Neural progenitor cell (in vitro differentiated cells): Measurements from ENCODE around the gene CENPP. TPM values are rescaled to one million over a fixed set of nuclear protein-coding genes. Genes with fewer than 3 reads are reported as not detected.

Source experiments
- DNase-seq: peaks from one replicate; pipeline ENCODE4 v3.0.0-alpha.2; 2016; ENCODE audit warnings: low spot score
- H2AFZ ChIP-seq: fragments of 200-600 bp; sonication (generic); replicated peaks from 2 replicates; pipeline ENCODE4 v1.6.1; 2016; ENCODE audit warnings: antibody characterized with exemption
- H3F3A ChIP-seq: fragments of 200-600 bp; sonication (generic); 2 replicates; pipeline ENCODE4 v1.6.1; 2016; ENCODE audit warnings: antibody characterized with exemption, low read depth
- H3K27ac ChIP-seq: fragments of 200-600 bp; sonication (generic); 2 replicates; pipeline ENCODE4 v1.5.1; 2016; ENCODE audit warnings: mild to moderate bottlenecking
- H3K27me3 ChIP-seq: fragments of 200-600 bp; sonication (generic); 2 replicates; pipeline ENCODE4 v1.6.1; 2016; ENCODE audit warnings: mild to moderate bottlenecking, moderate library complexity
- H3K36me3 ChIP-seq: fragments of 200-600 bp; sonication (generic); 2 replicates; pipeline ENCODE4 v1.5.1; 2016
- H3K4me1 ChIP-seq: fragments of 200-600 bp; sonication (generic); 2 replicates; pipeline ENCODE4 v1.6.1; 2016; ENCODE audit warnings: mixed run types
- H3K4me2 ChIP-seq: fragments of 200-600 bp; sonication (generic); 2 replicates; pipeline ENCODE4 v1.6.1; 2016
- H3K4me3 ChIP-seq: fragments of 200-600 bp; sonication (generic); 2 replicates; pipeline ENCODE4 v1.5.1; 2016
- H3K79me2 ChIP-seq: fragments of 200-600 bp; sonication (generic); 2 replicates; pipeline ENCODE4 v1.6.1; 2016; ENCODE audit warnings: low read depth
- H3K9ac ChIP-seq: fragments of 200-600 bp; sonication (generic); 2 replicates; pipeline ENCODE4 v1.6.1; 2016
- H3K9me3 ChIP-seq: fragments of 200-600 bp; sonication (generic); 2 replicates; pipeline ENCODE4 v1.5.1; 2016; ENCODE audit warnings: low read depth
- H4K20me1 ChIP-seq: fragments of 200-600 bp; sonication (generic); 2 replicates; pipeline ENCODE4 v1.6.1; 2016; ENCODE audit warnings: low read depth
- H3K27ac Mint-ChIP-seq: 3 replicates; pipeline ENCODE4 v1.8.0; 2021; ENCODE audit warnings: mixed read lengths
- H3K27me3 Mint-ChIP-seq: 2 replicates; pipeline ENCODE4 v1.8.0; 2022; ENCODE audit warnings: low read depth, mild to moderate bottlenecking, inconsistent platforms, moderate library complexity, mixed read lengths; ENCODE audit not compliant: insufficient read depth
- H3K36me3 Mint-ChIP-seq: 3 replicates; pipeline ENCODE4 v1.8.0; 2021; ENCODE audit warnings: mixed read lengths
- H3K4me1 Mint-ChIP-seq: 3 replicates; pipeline ENCODE4 v1.8.0; 2021; ENCODE audit warnings: mixed read lengths
- H3K4me3 Mint-ChIP-seq: 3 replicates; pipeline ENCODE4 v1.8.0; 2021; ENCODE audit warnings: mild to moderate bottlenecking, moderate library complexity, mixed read lengths
- H3K9me3 Mint-ChIP-seq: 3 replicates; pipeline ENCODE4 v1.8.0; 2020; ENCODE audit warnings: mixed read lengths
- EZH2 ChIP-seq: fragments of 200-600 bp; sonication (generic); IDR thresholded peaks from 2 replicates; pipeline ENCODE4 v1.6.1; 2017; ENCODE audit warnings: antibody characterized with exemption, mild to moderate bottlenecking, moderate library complexity
- EZH2phosphoT487 ChIP-seq: fragments of 200-600 bp; sonication (generic); IDR thresholded peaks from 2 replicates; pipeline ENCODE4 v1.6.1; 2017; ENCODE audit warnings: antibody characterized with exemption
- total RNA-seq: library from RNA; depleted of rRNA; stranded (reverse); fragments of >200 nt; gene quantifications from 2 replicates; pipeline ENCODE4 v1.2.3, GENCODE V29; 2015; ENCODE audit warnings: low replicate concordance
- TF ChIP-seq, protein P1 (sequence below): fragments of 200-600 bp; sonication (generic); IDR thresholded peaks from 2 replicates; pipeline ENCODE4 v1.5.1; 2017; ENCODE audit warnings: antibody characterized with exemption, mild to moderate bottlenecking

CENPP gene
- total RNA-seq, 1 donor from 2014 or later = 10.7 TPM

DNA sequence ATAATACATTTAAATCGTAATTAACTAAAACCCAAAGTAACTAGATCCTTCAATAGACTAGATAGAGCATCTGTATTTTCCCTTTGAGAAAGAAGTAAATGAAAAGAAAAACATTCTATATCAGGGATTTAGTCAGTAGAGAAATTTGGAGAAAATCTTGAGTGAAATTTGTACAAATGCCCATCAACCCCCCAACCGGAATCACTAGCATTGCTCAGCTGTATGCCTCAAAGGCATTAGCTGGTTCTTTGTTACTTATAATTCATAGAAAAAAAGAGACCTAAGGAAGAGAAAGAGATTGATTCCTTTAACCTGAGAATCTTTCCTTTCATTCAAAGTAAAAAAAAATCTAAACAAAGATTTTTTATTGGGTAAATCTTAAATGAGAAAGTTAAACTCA, 97.9 kb downstream of the CENPP start:
- Mint-ChIP-seq H3K27me3 (no peaks in the 10 kb centered on the region), H3K4me3 (no peak overlapping the region), H3K4me1 (peaks cover 5% of the 10 kb centered on the region), H3K36me3 (no peaks in the 10 kb centered on the region), H3K27ac (no peak overlapping the region), H3K9me3 (no peaks in the 10 kb centered on the region)
- TF ChIP-seq, protein P1, sequence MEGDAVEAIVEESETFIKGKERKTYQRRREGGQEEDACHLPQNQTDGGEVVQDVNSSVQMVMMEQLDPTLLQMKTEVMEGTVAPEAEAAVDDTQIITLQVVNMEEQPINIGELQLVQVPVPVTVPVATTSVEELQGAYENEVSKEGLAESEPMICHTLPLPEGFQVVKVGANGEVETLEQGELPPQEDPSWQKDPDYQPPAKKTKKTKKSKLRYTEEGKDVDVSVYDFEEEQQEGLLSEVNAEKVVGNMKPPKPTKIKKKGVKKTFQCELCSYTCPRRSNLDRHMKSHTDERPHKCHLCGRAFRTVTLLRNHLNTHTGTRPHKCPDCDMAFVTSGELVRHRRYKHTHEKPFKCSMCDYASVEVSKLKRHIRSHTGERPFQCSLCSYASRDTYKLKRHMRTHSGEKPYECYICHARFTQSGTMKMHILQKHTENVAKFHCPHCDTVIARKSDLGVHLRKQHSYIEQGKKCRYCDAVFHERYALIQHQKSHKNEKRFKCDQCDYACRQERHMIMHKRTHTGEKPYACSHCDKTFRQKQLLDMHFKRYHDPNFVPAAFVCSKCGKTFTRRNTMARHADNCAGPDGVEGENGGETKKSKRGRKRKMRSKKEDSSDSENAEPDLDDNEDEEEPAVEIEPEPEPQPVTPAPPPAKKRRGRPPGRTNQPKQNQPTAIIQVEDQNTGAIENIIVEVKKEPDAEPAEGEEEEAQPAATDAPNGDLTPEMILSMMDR = no peak
- no peak for TF ChIP-seq EZH2phosphoT487
- no peak for TF ChIP-seq EZH2
- Histone ChIP-seq H3K9me3 (no peaks in the 10 kb centered on the region), H3K4me3 (no peak overlapping the region), H3K27ac (no peak overlapping the region), H3K36me3 (no peaks in the 10 kb centered on the region), H3K4me1 (no peaks in the 10 kb centered on the region), H3K79me2 (no peaks in the 10 kb centered on the region), H3K9ac (no peak overlapping the region), H3K27me3 (no peaks in the 10 kb centered on the region), H3F3A (no peaks in the 10 kb centered on the region), H2AFZ (no peak overlapping the region), H3K4me2 (no peak overlapping the region), H4K20me1 (no peaks in the 10 kb centered on the region)
- DNase-seq = no peak

DNA sequence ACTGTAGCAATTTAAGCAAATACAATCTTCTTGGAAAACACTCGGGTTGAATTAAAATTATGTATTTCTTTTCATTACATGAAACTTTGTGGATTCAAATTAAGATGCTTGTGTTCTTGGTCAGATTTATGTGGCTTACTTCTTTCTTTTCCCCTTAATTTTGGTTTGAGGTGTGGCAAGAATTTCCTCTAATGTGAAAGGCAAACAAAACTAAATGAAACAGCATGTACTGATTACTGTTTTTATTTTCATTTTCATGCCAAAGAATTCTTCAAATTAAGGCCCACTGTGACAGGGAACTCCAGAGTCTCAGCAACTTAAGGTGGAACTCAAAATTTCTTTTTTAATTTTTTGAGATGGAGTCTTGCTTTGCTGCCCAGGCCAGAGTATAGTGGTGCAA, 98.6 kb downstream of the CENPP start, which contains the start of gene OMD:
Gene OMD (minus strand): TSS at position 132 of the 400 bp plus-strand sequence. CDS start 6,913 bp downstream, outside the sequence.
- Mint-ChIP-seq H3K27ac (no peak within 1 kb of the TSS), H3K4me3 (no peak within 1 kb of the TSS), H3K9me3 (no peaks in the 10 kb centered on the region), H3K4me1 (peaks cover 5% of the 10 kb centered on the region), H3K27me3 (no peaks in the 10 kb centered on the region), H3K36me3 (no peaks in the 10 kb centered on the region)
- Histone ChIP-seq H2AFZ (no peak within 1 kb of the TSS), H3K36me3 (no peaks in the 10 kb centered on the region), H3K27ac (no peak within 1 kb of the TSS), H3K9ac (no peak within 1 kb of the TSS), H3K4me2 (no peak within 1 kb of the TSS), H3K27me3 (no peaks in the 10 kb centered on the region), H3K79me2 (no peaks in the 10 kb centered on the region), H3F3A (no peaks in the 10 kb centered on the region), H3K4me1 (no peaks in the 10 kb centered on the region), H3K9me3 (no peaks in the 10 kb centered on the region), H4K20me1 (no peaks in the 10 kb centered on the region), H3K4me3 (no peak within 1 kb of the TSS)
- TF ChIP-seq EZH2 (no peak), EZH2phosphoT487 (no peak)
- TF ChIP-seq, protein P1 = no peak
- DNase-seq = no peak

DNA sequence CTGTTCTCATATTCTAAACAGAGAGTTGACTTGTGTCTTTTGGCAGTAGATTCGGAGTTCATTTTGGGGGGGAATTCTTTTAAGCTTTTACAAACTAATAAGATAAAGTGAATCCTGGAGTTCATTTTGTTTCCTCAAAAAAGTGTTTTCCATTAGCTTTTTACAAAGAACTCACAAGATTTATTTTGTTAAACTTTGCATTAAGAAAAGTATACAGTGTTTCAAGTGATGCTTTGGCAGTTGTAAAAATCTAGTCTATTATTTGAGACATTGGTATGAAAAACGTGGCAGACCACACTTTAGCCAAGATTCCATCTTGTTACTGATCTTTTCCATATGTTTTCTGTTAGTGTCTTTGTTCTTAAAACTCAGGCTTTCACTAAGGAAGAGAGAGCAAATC, 99.7 kb downstream of the CENPP start:
- Histone ChIP-seq H3K9me3 (no peaks in the 10 kb centered on the region), H3K4me3 (no peak overlapping the region), H2AFZ (no peak overlapping the region), H3K79me2 (no peaks in the 10 kb centered on the region), H3K27me3 (no peaks in the 10 kb centered on the region), H3K9ac (no peak overlapping the region), H3K4me1 (no peaks in the 10 kb centered on the region), H3K4me2 (no peak overlapping the region), H3K36me3 (no peaks in the 10 kb centered on the region), H3F3A (no peaks in the 10 kb centered on the region), H3K27ac (no peak overlapping the region), H4K20me1 (no peaks in the 10 kb centered on the region)
- Mint-ChIP-seq H3K4me1 (peaks cover 5% of the 10 kb centered on the region), H3K36me3 (no peaks in the 10 kb centered on the region), H3K9me3 (no peaks in the 10 kb centered on the region), H3K27me3 (no peaks in the 10 kb centered on the region), H3K4me3 (peak overlapping the region; percentile 36), H3K27ac (no peak overlapping the region)
- TF ChIP-seq EZH2phosphoT487 = no peak
- TF ChIP-seq, protein P1 = no peak
- TF ChIP-seq EZH2 = no peak
- DNase-seq = no peak
